Measurements from ENCODE around the gene NRN1L.

Gene NRN1L

DNA sequence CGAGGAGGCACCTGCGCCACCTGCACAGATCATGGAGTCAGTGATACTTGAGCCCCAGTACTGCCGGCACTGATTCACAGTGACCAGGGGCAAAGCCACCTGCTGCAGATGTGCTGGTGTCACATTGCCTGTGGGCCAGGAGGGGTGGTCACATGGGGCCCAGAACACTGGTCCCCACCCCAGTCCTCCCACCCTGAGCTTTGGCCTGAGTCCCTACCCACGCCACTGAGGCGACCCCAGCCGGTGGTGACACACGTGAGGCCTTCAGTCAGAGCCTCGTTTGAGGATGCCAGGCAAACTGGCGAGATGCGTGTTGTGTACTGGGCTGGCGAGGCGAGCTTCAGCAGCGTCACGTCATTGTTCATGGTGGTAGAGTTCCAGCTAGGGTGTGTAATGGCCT, 45.5 kb downstream of the NRN1L start:
- Histone ChIP-seq H3K27ac (ENCODE audit: low read depth, low read length) (no peak overlapping the region), H3K4me3 (ENCODE audit: low read length) (no peak overlapping the region), H3K9ac (ENCODE audit: low read length) (no peak overlapping the region), H3K27me3 (ENCODE audit: control insufficient read depth, insufficient read depth, low read length) (no peaks in the 10 kb centered on the region), H3K36me3 (ENCODE audit: control insufficient read depth, insufficient read depth, low read length) (peaks cover 9% of the 10 kb centered on the region), H3K4me1 (ENCODE audit: control insufficient read depth, insufficient read depth, low read length) (peaks cover 6% of the 10 kb centered on the region)

DNA sequence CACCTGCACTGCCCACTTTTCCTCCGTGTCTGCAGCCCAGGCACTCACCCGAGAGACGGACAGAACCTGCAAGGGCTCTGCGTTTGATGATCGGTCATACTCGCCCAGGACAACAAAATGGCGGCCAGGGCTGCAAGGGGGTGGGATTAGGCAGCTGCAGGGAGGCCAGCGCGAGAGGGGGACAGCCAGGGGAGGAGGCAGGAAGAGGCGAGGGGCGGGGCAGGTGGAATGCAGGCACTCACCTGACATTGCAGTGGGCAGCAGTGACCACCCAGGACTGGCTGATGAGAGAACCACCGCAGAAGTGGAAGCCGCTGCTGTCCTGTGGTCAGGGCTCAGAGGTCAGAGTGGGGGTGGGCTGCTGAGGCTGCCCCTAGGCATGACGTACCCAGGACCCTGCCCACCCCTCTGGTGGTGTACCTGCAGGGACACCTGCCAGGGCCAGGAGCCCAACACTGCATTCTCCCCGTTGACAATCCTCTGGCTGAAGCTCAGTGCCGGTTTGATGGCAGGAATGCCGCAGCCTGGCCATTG, 46.1 kb downstream of the NRN1L start:
- Histone ChIP-seq H3K27ac (ENCODE audit: low read depth, low read length) (no peak overlapping the region), H3K36me3 (ENCODE audit: control insufficient read depth, insufficient read depth, low read length) (peaks cover 9% of the 10 kb centered on the region), H3K4me1 (ENCODE audit: control insufficient read depth, insufficient read depth, low read length) (peaks cover 9% of the 10 kb centered on the region), H3K27me3 (ENCODE audit: control insufficient read depth, insufficient read depth, low read length) (no peaks in the 10 kb centered on the region), H3K9ac (ENCODE audit: low read length) (no peak overlapping the region), H3K4me3 (ENCODE audit: low read length) (no peak overlapping the region)

DNA sequence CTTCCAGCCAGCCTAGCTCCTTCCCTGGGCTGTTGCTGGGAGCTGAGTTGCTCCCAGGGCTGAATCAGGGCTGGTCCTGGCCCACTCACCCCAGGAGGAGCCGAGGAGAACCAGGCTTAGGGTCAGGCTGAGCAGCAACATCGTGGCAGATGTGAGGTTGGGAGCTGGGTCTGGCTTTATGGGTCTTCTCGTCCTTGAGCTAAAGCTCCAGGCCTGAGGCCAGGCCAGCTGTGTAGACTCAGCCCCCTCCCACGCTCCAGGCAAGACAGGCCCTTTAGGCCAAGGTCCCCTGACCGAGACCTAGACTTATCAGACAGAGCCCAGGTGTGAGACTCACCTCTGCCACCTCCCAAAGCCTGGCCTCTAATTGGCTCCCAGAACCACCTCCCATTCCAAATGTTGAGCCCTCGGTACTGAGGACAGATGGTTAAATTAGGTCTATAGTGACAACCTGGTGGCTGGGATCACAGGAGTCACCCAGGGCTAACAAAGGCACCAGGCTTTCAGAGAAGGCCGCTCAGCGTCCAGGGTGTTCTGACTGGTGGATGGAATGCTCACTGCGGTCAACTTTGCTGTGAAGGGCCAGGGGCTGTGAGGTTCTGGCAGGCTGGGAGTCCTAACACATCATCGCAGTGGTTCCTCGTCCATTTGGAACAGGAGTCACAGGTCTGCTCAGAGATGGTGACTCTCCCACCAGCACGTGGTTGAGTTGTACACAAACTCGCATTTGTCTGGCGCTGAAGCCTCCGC, 47.2 kb downstream of the NRN1L start, which contains the start of gene CTRL:
CTRL (minus strand) TSS at position 151 of the 750 bp plus-strand sequence; CDS start at position 141, 10 bp downstream.
- Histone ChIP-seq H3K27me3 (ENCODE audit: control insufficient read depth, insufficient read depth, low read length) (no peaks in the 10 kb centered on the region), H3K36me3 (ENCODE audit: control insufficient read depth, insufficient read depth, low read length) (peaks cover 9% of the 10 kb centered on the region), H3K4me1 (ENCODE audit: control insufficient read depth, insufficient read depth, low read length) (peaks cover 9% of the 10 kb centered on the region), H3K9ac (ENCODE audit: low read length) (no peak within 1 kb of the TSS), H3K4me3 (ENCODE audit: low read length) (no peak within 1 kb of the TSS), H3K27ac (ENCODE audit: low read depth, low read length) (no peak within 1 kb of the TSS)

DNA sequence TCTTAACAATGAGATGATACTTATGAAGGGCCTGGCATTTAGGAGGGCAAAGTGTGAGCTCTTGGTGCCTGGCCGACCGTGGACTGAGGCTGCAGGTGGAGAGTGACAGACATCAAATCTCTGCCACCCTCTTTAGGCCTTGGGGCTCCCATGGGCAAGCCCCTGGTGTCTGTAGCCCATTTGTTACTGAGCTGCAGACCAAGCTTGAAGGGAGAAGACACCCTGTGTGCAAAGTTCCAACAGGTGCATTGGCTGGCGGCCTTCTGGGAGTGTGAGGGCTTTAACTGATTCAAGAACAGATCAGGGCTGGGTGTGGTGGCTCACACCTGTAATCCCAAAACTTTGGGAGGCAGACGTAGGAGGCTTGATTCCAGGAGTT, 47.8 kb downstream of the NRN1L start:
- H3K9ac ChIP-seq (ENCODE audit: low read length): no peak overlapping the region
- H3K36me3 ChIP-seq (ENCODE audit: control insufficient read depth, insufficient read depth, low read length): peaks cover 9% of the 10 kb centered on the region
- H3K4me1 ChIP-seq (ENCODE audit: control insufficient read depth, insufficient read depth, low read length): peaks cover 9% of the 10 kb centered on the region
- no peak overlapping the region for H3K27ac ChIP-seq (ENCODE audit: low read depth, low read length)
- H3K4me3 ChIP-seq (ENCODE audit: low read length): no peak overlapping the region
- H3K27me3 ChIP-seq (ENCODE audit: control insufficient read depth, insufficient read depth, low read length): no peaks in the 10 kb centered on the region

DNA sequence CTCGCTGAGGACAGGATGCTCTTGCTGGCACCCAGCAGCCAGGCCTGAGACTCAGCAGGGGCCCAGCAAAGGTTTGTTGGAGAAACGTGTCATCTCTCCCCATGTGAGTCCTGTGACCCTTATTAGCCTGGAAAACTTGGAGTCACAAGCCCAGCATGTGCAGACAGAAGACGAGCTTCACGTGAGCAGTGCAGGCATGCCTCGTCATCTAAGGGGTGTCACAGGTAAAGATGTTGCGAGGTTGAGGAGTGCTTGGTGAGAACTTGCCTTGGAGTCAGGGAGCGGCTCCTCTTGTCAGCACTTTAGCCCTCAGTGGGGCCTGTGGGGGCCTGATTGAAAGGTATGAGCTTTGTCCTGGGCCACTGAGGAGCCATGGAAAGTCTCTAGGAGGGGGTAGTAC, 49.1 kb downstream of the NRN1L start:
- no peaks in the 10 kb centered on the region for H3K27me3 ChIP-seq (ENCODE audit: control insufficient read depth, insufficient read depth, low read length)
- H3K36me3 ChIP-seq (ENCODE audit: control insufficient read depth, insufficient read depth, low read length): peaks cover 9% of the 10 kb centered on the region
- no peak overlapping the region for H3K4me3 ChIP-seq (ENCODE audit: low read length)
- H3K4me1 ChIP-seq (ENCODE audit: control insufficient read depth, insufficient read depth, low read length): peaks cover 9% of the 10 kb centered on the region
- H3K27ac ChIP-seq (ENCODE audit: low read depth, low read length): no peak overlapping the region
- no peak overlapping the region for H3K9ac ChIP-seq (ENCODE audit: low read length)

DNA sequence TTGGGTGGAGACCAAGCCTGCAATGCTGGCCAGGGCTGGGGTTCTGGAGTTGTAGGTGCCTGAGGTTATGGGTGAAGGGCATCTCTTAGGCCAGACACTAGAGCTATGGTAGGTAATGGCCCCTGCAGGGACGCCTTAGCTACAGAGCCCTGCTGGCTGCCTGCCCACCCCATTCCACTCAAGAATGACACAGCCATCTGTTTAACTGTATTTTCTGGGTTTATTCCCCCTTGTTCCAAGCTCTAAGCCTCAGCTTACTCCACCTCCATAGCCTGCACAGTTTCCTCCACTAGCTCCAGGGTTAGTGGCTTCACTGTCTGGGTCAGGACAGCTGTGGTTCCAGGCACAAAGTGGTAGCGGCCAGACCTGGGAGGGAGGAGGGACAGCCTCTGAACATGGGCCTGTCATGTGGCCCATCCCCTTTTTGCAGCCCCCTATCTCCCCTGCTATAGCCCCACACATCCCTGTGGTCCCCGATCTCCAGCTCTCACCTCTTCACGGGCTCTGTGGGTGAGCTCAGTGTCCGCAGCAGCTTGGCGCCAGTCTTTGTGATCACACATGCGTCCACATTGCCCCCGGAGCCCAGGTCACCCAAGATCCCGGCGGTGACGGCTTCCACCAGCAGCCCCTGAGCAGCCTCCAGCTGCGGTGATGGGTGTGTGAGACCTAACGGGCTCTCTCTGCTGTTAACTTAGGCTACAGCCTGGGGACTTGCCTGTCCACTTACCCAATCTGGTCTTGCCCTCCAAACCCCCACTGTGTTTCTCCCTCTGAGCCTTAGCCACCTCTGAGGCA, 49.8 kb downstream of the NRN1L start:
- H3K9ac ChIP-seq (ENCODE audit: low read length): no peak overlapping the region
- H3K36me3 ChIP-seq (ENCODE audit: control insufficient read depth, insufficient read depth, low read length): peaks cover 9% of the 10 kb centered on the region
- H3K4me1 ChIP-seq (ENCODE audit: control insufficient read depth, insufficient read depth, low read length): peaks cover 9% of the 10 kb centered on the region
- peak overlapping the region; percentile 79 for H3K4me3 ChIP-seq (ENCODE audit: low read length)
- H3K27ac ChIP-seq (ENCODE audit: low read depth, low read length): peak overlapping the region; percentile 81
- no peaks in the 10 kb centered on the region for H3K27me3 ChIP-seq (ENCODE audit: control insufficient read depth, insufficient read depth, low read length)

DNA sequence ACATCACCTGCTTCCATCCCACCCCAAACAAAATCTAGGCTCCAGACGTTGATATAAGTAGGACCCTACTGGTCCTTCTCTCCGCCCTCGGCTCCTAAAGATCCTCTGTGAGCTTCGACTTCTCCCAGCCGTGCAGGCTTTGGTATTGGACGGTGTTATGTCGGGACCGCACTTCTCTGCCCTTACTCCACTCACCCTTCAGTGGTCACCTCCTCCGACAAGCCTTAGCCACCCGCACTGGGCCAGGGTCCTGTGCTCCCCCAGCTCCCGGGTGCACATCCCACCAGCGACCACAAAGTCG, 50.4 kb downstream of the NRN1L start:
- H3K27me3 ChIP-seq (ENCODE audit: control insufficient read depth, insufficient read depth, low read length): no peaks in the 10 kb centered on the region
- peak overlapping the region; percentile 79 for H3K4me3 ChIP-seq (ENCODE audit: low read length)
- H3K36me3 ChIP-seq (ENCODE audit: control insufficient read depth, insufficient read depth, low read length): peaks cover 9% of the 10 kb centered on the region
- H3K27ac ChIP-seq (ENCODE audit: low read depth, low read length): peak overlapping the region; percentile 81
- no peak overlapping the region for H3K9ac ChIP-seq (ENCODE audit: low read length)
- peaks cover 9% of the 10 kb centered on the region for H3K4me1 ChIP-seq (ENCODE audit: control insufficient read depth, insufficient read depth, low read length)

DNA sequence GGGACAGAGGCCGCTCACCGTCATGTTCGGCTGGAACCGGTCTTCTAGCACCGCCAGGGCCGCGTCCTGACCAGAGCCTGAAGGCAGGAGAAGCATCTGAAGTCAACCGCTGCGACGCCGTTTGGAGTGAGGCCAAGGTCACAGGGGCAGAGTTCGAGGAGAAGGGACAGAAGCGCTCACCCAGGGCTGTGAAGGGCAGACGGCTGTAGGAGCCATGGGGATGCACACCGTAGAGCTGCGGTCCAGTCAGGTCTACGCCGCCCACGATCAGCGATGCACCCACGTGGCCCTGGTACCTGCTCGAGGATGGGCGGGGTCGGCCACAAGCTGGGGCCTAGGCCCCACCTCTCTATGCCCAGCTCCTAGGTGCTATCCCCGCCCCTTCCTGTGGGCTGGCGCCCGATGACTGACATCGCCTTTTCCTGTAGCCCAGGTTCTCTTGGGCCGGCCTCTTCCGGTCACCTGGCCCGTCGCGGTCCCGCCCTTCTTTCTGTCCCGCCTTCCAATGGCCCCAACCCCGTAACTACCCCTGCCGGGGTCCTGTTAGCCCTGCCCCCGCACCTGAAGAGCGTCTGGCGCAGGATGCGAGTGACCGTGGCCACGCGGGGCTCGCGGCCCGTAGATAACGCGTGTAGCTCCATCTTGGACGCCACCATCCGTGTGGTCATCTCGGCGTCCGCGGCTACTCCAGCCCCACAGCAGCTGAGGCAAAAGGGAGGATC, 50.9 kb downstream of the NRN1L start:
- H3K4me3 ChIP-seq (ENCODE audit: low read length): peak overlapping the region; percentile 79
- H3K4me1 ChIP-seq (ENCODE audit: control insufficient read depth, insufficient read depth, low read length): peaks cover 9% of the 10 kb centered on the region
- peak overlapping the region; percentile 58 for H3K9ac ChIP-seq (ENCODE audit: low read length)
- H3K36me3 ChIP-seq (ENCODE audit: control insufficient read depth, insufficient read depth, low read length): peaks cover 8% of the 10 kb centered on the region
- no peaks in the 10 kb centered on the region for H3K27me3 ChIP-seq (ENCODE audit: control insufficient read depth, insufficient read depth, low read length)
- H3K27ac ChIP-seq (ENCODE audit: low read depth, low read length): peak overlapping the region; percentile 81
